ENCODE results near the gene PTGES2.

The PTGES2 gene

GRCh38 chr9:128087262-128087661 lies 40.3 kb downstream of the PTGES2 start (continued):
- TF ChIP-seq OSR1 (CRISPR knock-in tag; IDR thresholded peaks at IDR 0.05) = no peak
- no peak for TF ChIP-seq CREB5 (CRISPR knock-in tag; IDR thresholded peaks at IDR 0.05; ENCODE audit: low read depth)
- TF ChIP-seq GLIS3 (CRISPR knock-in tag; IDR thresholded peaks at IDR 0.05) = no peak
- no peak for TF ChIP-seq ZNF70 (CRISPR knock-in tag; IDR thresholded peaks at IDR 0.05)
- TF ChIP-seq ZC3H10 (CRISPR knock-in tag; IDR thresholded peaks at IDR 0.05) = no peak
- TF ChIP-seq TCF4 (CRISPR knock-in tag; IDR thresholded peaks at IDR 0.05; ENCODE audit: borderline replicate concordance) = no peak
- no peak for TF ChIP-seq ESRRG (CRISPR knock-in tag; IDR thresholded peaks at IDR 0.05)
- no peak for TF ChIP-seq ARNTL (CRISPR knock-in tag; IDR thresholded peaks at IDR 0.05; ENCODE audit: borderline replicate concordance, low read depth)
- no peak for TF ChIP-seq CSRNP3 (CRISPR knock-in tag; IDR thresholded peaks at IDR 0.05)
- no peak for TF ChIP-seq ISL1 (CRISPR knock-in tag; IDR thresholded peaks at IDR 0.05)
- TF ChIP-seq PPARA (CRISPR knock-in tag; IDR thresholded peaks at IDR 0.05; ENCODE audit: borderline replicate concordance) = no peak

DNA sequence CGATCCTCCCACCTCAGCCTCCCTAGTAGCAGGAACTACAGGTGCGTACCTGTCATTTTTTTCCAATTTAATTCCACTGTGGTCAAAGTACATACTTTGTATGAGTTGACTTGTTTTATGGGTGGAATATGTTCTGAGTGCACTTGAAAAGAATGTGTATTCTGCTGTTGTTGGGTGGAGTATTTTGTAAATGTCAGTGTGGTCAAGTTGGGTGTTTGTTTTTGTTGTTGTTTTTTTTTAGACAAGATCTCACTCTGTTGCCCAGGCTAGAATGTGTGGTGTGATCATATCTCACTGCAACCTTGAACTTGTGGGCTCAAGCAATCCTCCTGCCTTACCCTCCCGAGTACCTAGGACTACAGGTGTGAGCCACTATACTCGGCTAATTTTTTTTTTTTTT lies 41.6 kb downstream of the PTGES2 start:
- ATAC-seq = no peak
- TF ChIP-seq CSRNP3 (CRISPR knock-in tag; IDR thresholded peaks at IDR 0.05) (no peak), BACH2 (CRISPR knock-in tag; IDR thresholded peaks at IDR 0.05; ENCODE audit: borderline replicate concordance) (no peak), PPARA (CRISPR knock-in tag; IDR thresholded peaks at IDR 0.05; ENCODE audit: borderline replicate concordance) (no peak), ZNF8 (CRISPR knock-in tag; IDR thresholded peaks at IDR 0.05) (no peak), CREB5 (CRISPR knock-in tag; IDR thresholded peaks at IDR 0.05; ENCODE audit: low read depth) (no peak), OSR1 (CRISPR knock-in tag; IDR thresholded peaks at IDR 0.05) (no peak), SNAI2 (CRISPR knock-in tag; IDR thresholded peaks at IDR 0.05) (no peak), ZC3H10 (CRISPR knock-in tag; IDR thresholded peaks at IDR 0.05) (no peak), ZFP3 (CRISPR knock-in tag; IDR thresholded peaks at IDR 0.05) (no peak), ZNF70 (CRISPR knock-in tag; IDR thresholded peaks at IDR 0.05) (no peak), TOX (CRISPR knock-in tag; IDR thresholded peaks at IDR 0.05; ENCODE audit: borderline replicate concordance) (no peak)

DNA sequence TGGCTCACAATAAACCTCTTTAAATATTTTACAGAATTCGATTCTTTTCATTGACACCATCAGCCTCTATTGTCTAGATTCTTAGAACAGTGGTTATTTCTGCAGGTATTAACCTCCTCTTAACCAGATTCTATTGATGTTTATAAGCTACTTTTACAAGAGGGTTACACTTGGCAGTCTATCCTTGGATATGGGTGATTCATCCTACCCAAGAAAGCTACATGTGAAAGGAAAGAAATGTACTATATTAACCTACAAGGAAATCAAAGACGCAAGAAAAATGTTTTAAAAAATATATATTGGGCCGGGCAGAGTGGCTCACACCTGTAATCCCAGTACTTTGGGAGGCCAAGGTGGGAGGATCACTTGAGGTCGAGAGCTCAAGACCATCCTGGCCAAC lies 42.8 kb downstream of the PTGES2 start:
- no peak for ATAC-seq

More for the DNA sequence above, 42.8 kb downstream of the PTGES2 start:
- TF ChIP-seq CSRNP3 (CRISPR knock-in tag; IDR thresholded peaks at IDR 0.05) (no peak), TCF4 (CRISPR knock-in tag; IDR thresholded peaks at IDR 0.05; ENCODE audit: borderline replicate concordance) (no peak), OSR1 (CRISPR knock-in tag; IDR thresholded peaks at IDR 0.05) (no peak)
- TF ChIP-seq, protein P1, sequence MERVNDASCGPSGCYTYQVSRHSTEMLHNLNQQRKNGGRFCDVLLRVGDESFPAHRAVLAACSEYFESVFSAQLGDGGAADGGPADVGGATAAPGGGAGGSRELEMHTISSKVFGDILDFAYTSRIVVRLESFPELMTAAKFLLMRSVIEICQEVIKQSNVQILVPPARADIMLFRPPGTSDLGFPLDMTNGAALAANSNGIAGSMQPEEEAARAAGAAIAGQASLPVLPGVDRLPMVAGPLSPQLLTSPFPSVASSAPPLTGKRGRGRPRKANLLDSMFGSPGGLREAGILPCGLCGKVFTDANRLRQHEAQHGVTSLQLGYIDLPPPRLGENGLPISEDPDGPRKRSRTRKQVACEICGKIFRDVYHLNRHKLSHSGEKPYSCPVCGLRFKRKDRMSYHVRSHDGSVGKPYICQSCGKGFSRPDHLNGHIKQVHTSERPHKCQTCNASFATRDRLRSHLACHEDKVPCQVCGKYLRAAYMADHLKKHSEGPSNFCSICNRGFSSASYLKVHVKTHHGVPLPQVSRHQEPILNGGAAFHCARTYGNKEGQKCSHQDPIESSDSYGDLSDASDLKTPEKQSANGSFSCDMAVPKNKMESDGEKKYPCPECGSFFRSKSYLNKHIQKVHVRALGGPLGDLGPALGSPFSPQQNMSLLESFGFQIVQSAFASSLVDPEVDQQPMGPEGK (CRISPR knock-in tag; IDR thresholded peaks at IDR 0.05; ENCODE audit: borderline replicate concordance) = no peak

Measured in SK-N-SH treated with all-trans-retinoic acid at 6 μM for 48 hours (cell line).